Measurements from ENCODE around the gene FARP2.

FARP2 gene

GRCh38 chr2:241500016-241500415, 143.9 kb downstream of the FARP2 start:
- no peak overlapping the region for H3K27ac ChIP-seq
- TF ChIP-seq ZFX (IDR thresholded peaks at IDR 0.05; ENCODE audit: borderline replicate concordance), result no peak
- TF ChIP-seq CTCF (IDR thresholded peaks at IDR 0.05), result no peak

GRCh38 chr2:241500431-241500975, 144.4 kb downstream of the FARP2 start:
- no peak overlapping the region for H3K27ac ChIP-seq
- TF ChIP-seq ZFX (IDR thresholded peaks at IDR 0.05; ENCODE audit: borderline replicate concordance), result no peak
- TF ChIP-seq CTCF (IDR thresholded peaks at IDR 0.05), result no peak

- TF ChIP-seq ZFX (IDR thresholded peaks at IDR 0.05; ENCODE audit: borderline replicate concordance) (no peak), CTCF (IDR thresholded peaks at IDR 0.05) (no peak)
Observed at GRCh38 chr2:241501099-241501541, 145.0 kb downstream of the FARP2 start.

GRCh38 chr2:241501551-241501950, 145.5 kb downstream of the FARP2 start:
- no peak overlapping the region for H3K27ac ChIP-seq
- no peak for TF ChIP-seq CTCF (IDR thresholded peaks at IDR 0.05)
- TF ChIP-seq ZFX (IDR thresholded peaks at IDR 0.05; ENCODE audit: borderline replicate concordance), result no peak

More at GRCh38 chr2:241501099-241501541, 145.0 kb downstream of the FARP2 start:
- no peak overlapping the region for H3K27ac ChIP-seq

GRCh38 chr2:241502281-241502680, 146.2 kb downstream of the FARP2 start:
- TF ChIP-seq CTCF (IDR thresholded peaks at IDR 0.05), result no peak
- no peak for TF ChIP-seq ZFX (IDR thresholded peaks at IDR 0.05; ENCODE audit: borderline replicate concordance)
- no peak overlapping the region for H3K27ac ChIP-seq

- TF ChIP-seq CTCF (IDR thresholded peaks at IDR 0.05), result no peak
- no peak for TF ChIP-seq ZFX (IDR thresholded peaks at IDR 0.05; ENCODE audit: borderline replicate concordance)
- no peak overlapping the region for H3K27ac ChIP-seq
Observed at GRCh38 chr2:241503776-241504392, 147.8 kb downstream of the FARP2 start.

- TF ChIP-seq ZFX (IDR thresholded peaks at IDR 0.05; ENCODE audit: borderline replicate concordance) (no peak), CTCF (IDR thresholded peaks at IDR 0.05) (no peak)
- no peak overlapping the region for H3K27ac ChIP-seq
Observed at GRCh38 chr2:241505086-241505780, 149.1 kb downstream of the FARP2 start.
